Testis (tissue), 2 donors: ENCODE results near the gene ANKRD11.

Experiments
- POLR2A ChIP-seq: fragments of 450-650 bp; IDR thresholded peaks from one replicate; pipeline ENCODE4 v1.6.1; 2017; ENCODE audit warnings: antibody characterized with exemption, mild to moderate bottlenecking, moderate library complexity
- TF ChIP-seq, protein P1 (sequence below), 3 experiments: fragments of 450-650 bp in 2 of 3; fragments of 200-600 bp in 1 of 3; sonication (generic) in 1 of 3; IDR thresholded peaks; one replicate each; pipeline ENCODE4 v1.5.1; 2016 to 2019; ENCODE audit warnings: antibody characterized with exemption in 3 of 3, mild to moderate bottlenecking in 2 of 3, moderate library complexity in 1 of 3

- TF ChIP-seq, protein P1, sequence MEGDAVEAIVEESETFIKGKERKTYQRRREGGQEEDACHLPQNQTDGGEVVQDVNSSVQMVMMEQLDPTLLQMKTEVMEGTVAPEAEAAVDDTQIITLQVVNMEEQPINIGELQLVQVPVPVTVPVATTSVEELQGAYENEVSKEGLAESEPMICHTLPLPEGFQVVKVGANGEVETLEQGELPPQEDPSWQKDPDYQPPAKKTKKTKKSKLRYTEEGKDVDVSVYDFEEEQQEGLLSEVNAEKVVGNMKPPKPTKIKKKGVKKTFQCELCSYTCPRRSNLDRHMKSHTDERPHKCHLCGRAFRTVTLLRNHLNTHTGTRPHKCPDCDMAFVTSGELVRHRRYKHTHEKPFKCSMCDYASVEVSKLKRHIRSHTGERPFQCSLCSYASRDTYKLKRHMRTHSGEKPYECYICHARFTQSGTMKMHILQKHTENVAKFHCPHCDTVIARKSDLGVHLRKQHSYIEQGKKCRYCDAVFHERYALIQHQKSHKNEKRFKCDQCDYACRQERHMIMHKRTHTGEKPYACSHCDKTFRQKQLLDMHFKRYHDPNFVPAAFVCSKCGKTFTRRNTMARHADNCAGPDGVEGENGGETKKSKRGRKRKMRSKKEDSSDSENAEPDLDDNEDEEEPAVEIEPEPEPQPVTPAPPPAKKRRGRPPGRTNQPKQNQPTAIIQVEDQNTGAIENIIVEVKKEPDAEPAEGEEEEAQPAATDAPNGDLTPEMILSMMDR (IDR thresholded peaks at IDR 0.05) = no peak
- no peak for TF ChIP-seq POLR2A
Measured at GRCh38 chr16:89489898-89490438, 393 bp downstream of the ANKRD11 start.
